ENCODE data around the gene SMARCD1. TPM values are rescaled to one million over a fixed set of nuclear protein-coding genes. Genes with fewer than 3 reads are reported as not detected.
"Not testable (repeated sequence)": the region's sequence is repeated elsewhere in the genome, so short reads cannot be mapped to it uniquely, and the experiment has no call there.

The SMARCD1 gene
- total RNA-seq, 1 donor from 2014 or later = 18.6 TPM

GRCh38 chr12:50074936-50075807, 10.0 kb upstream of the SMARCD1 start:
- DNase-seq (ENCODE audit: low spot score) = peak; percentile 89
- peak; percentile 95 for ATAC-seq

GRCh38 chr12:50075808-50076170, 9.4 kb upstream of the SMARCD1 start:
- no peak for ATAC-seq
- no peak for DNase-seq (ENCODE audit: low spot score)

- ATAC-seq = no peak
- DNase-seq (ENCODE audit: low spot score) = no peak
Measured at GRCh38 chr12:50077099-50077498, 8.0 kb upstream of the SMARCD1 start.

- DNase-seq (ENCODE audit: low spot score) = no peak
- no peak for ATAC-seq
Measured at GRCh38 chr12:50078281-50078680, 6.9 kb upstream of the SMARCD1 start.

GRCh38 chr12:50079771-50080170, 5.4 kb upstream of the SMARCD1 start:
- DNase-seq (ENCODE audit: low spot score) (no peak), ATAC-seq (no peak)

GRCh38 chr12:50081096-50081808, 3.9 kb upstream of the SMARCD1 start:
- ATAC-seq = no peak
- DNase-seq (ENCODE audit: low spot score) = no peak

- ATAC-seq = no peak
- DNase-seq (ENCODE audit: low spot score) = no peak
Measured at GRCh38 chr12:50082644-50083043, 2.5 kb upstream of the SMARCD1 start.

GRCh38 chr12:50083301-50083700, 1.8 kb upstream of the SMARCD1 start:
- DNase-seq (ENCODE audit: low spot score) = no peak
- ATAC-seq = no peak

GRCh38 chr12:50084409-50084774, 750 bp upstream of the SMARCD1 start:
- ATAC-seq; DNase-seq (ENCODE audit: low spot score): not testable (repeated sequence)

GRCh38 chr12:50085615-50086072, 502 bp downstream of the SMARCD1 start:
- ATAC-seq (no peak), DNase-seq (ENCODE audit: low spot score) (no peak)

- DNase-seq (ENCODE audit: low spot score) (no peak), ATAC-seq (no peak)
Measured at GRCh38 chr12:50086148-50086547, 1.0 kb downstream of the SMARCD1 start.

GRCh38 chr12:50087151-50087550, 2.0 kb downstream of the SMARCD1 start:
- ATAC-seq (no peak), DNase-seq (ENCODE audit: low spot score) (no peak)

- no peak for ATAC-seq
- no peak for DNase-seq (ENCODE audit: low spot score)
Measured at GRCh38 chr12:50087995-50088394, 2.9 kb downstream of the SMARCD1 start.

GRCh38 chr12:50088577-50089335, 3.6 kb downstream of the SMARCD1 start:
- no peak for DNase-seq (ENCODE audit: low spot score)

GRCh38 chr12:50089730-50090129, 4.6 kb downstream of the SMARCD1 start:
- no peak for DNase-seq (ENCODE audit: low spot score)
- ATAC-seq = no peak

More at GRCh38 chr12:50088577-50089335, 3.6 kb downstream of the SMARCD1 start:
- ATAC-seq = peak; percentile 58

- ATAC-seq (no peak), DNase-seq (ENCODE audit: low spot score) (no peak)
Measured at GRCh38 chr12:50090391-50090790, 5.2 kb downstream of the SMARCD1 start.

GRCh38 chr12:50097952-50098351, 12.8 kb downstream of the SMARCD1 start:
- no peak for ATAC-seq
- no peak for DNase-seq (ENCODE audit: low spot score)

GRCh38 chr12:50099302-50100008, 14.3 kb downstream of the SMARCD1 start:
- DNase-seq (ENCODE audit: low spot score) (no peak), ATAC-seq (no peak)

GRCh38 chr12:50100561-50100960, 15.4 kb downstream of the SMARCD1 start:
- DNase-seq (ENCODE audit: low spot score) = no peak
- ATAC-seq = no peak

GRCh38 chr12:50101663-50102062, 16.5 kb downstream of the SMARCD1 start:
- peak; percentile 27 for ATAC-seq

GRCh38 chr12:50102131-50102531, 17.0 kb downstream of the SMARCD1 start:
- DNase-seq (ENCODE audit: low spot score) = no peak
- ATAC-seq = peak; percentile 3

More at GRCh38 chr12:50101663-50102062, 16.5 kb downstream of the SMARCD1 start:
- no peak for DNase-seq (ENCODE audit: low spot score)

All from left lobe of liver (tissue), 2 donors.